ENCODE data around the gene XYLT1. TPM values are rescaled to one million over a fixed set of nuclear protein-coding genes. Genes with fewer than 3 reads are reported as not detected.

XYLT1 gene
- total RNA-seq, 1 experiment from 2014 or later: 25.0 TPM

GRCh38 chr16:17076092-17076754 is 394.5 kb downstream of the XYLT1 start:
- DNase-seq (ENCODE audit: low spot score) (no peak), ATAC-seq (no peak)
- H3K27ac Mint-ChIP-seq: no peak overlapping the region
- H3K9me3 Mint-ChIP-seq: peaks cover 12% of the 10 kb centered on the region
- H3K36me3 Mint-ChIP-seq: peaks cover 7% of the 10 kb centered on the region
- peaks cover 6% of the 10 kb centered on the region for H3K27me3 Mint-ChIP-seq (ENCODE audit: low read depth)
- H3K4me3 Mint-ChIP-seq: no peak overlapping the region
- TF ChIP-seq PRRX2 (CRISPR knock-in tag; IDR thresholded peaks at IDR 0.05) (no peak), ETV6 (CRISPR knock-in tag; IDR thresholded peaks at IDR 0.05) (no peak), CBFB (CRISPR knock-in tag; IDR thresholded peaks at IDR 0.05; ENCODE audit: low read depth) (no peak), CREM (CRISPR knock-in tag; IDR thresholded peaks at IDR 0.05) (no peak), ZNF121 (CRISPR knock-in tag; IDR thresholded peaks at IDR 0.05) (no peak), ZNF219 (CRISPR knock-in tag; IDR thresholded peaks at IDR 0.05; ENCODE audit: borderline replicate concordance) (no peak), FOXK1 (CRISPR knock-in tag; IDR thresholded peaks at IDR 0.05) (no peak), GRHL2 (CRISPR knock-in tag; IDR thresholded peaks at IDR 0.05; ENCODE audit: insufficient replicate concordance, severe bottlenecking) (no peak), SMAD4 (CRISPR knock-in tag; IDR thresholded peaks at IDR 0.05) (no peak), ATF3 (CRISPR knock-in tag; conservative IDR thresholded peaks at IDR 0.05) (no peak), USF2 (CRISPR knock-in tag; IDR thresholded peaks at IDR 0.05) (no peak), ZNF263 (CRISPR knock-in tag; IDR thresholded peaks at IDR 0.05; ENCODE audit: low read depth) (no peak), TP53 (CRISPR knock-in tag; IDR thresholded peaks at IDR 0.05) (no peak), MAX (CRISPR knock-in tag; IDR thresholded peaks at IDR 0.05) (no peak), ATF1 (CRISPR knock-in tag; IDR thresholded peaks at IDR 0.05) (no peak)
- peaks cover 36% of the 10 kb centered on the region for H3K4me1 Mint-ChIP-seq
- POLR2A ChIA-PET: no interaction called here
- CTCF ChIA-PET: no interaction called here

GRCh38 chr16:17072104-17072503 is 398.7 kb downstream of the XYLT1 start:
- CTCF ChIA-PET: no interaction called here
- H3K27me3 Mint-ChIP-seq (ENCODE audit: low read depth): no peaks in the 10 kb centered on the region; the same call in 1 of the 2 replicates
- DNase-seq (ENCODE audit: low spot score) (no peak), ATAC-seq (no peak)
- H3K4me1 Mint-ChIP-seq: peaks cover 30% of the 10 kb centered on the region
- peaks cover 3% of the 10 kb centered on the region; the same call in 1 of the 2 replicates for H3K9me3 Mint-ChIP-seq
- H3K27ac Mint-ChIP-seq: peak overlapping the region; percentile 68; the same call in 1 of the 2 replicates
- no peak for TF ChIP-seq GABPB1 (CRISPR knock-in tag; IDR thresholded peaks at IDR 0.05)
- no peak for TF ChIP-seq E2F1 (CRISPR knock-in tag; IDR thresholded peaks at IDR 0.05)
- TF ChIP-seq ZMAT4 (CRISPR knock-in tag; IDR thresholded peaks at IDR 0.05): no peak
- H3K4me3 Mint-ChIP-seq: no peak overlapping the region
- H3K36me3 Mint-ChIP-seq: no peaks in the 10 kb centered on the region
- POLR2A ChIA-PET: no interaction called here

- DNase-seq (ENCODE audit: low spot score) (peak; percentile 27), ATAC-seq (no peak; the same call in 1 of the 2 replicates)
- Mint-ChIP-seq H3K4me1 (peaks cover 27% of the 10 kb centered on the region), H3K4me3 (peak overlapping the region; percentile 45), H3K27ac (no peak overlapping the region), H3K36me3 (no peaks in the 10 kb centered on the region), H3K9me3 (peaks cover 3% of the 10 kb centered on the region; the same call in 1 of the 2 replicates), H3K27me3 (ENCODE audit: low read depth) (no peaks in the 10 kb centered on the region; the same call in 1 of the 2 replicates)
- TF ChIP-seq E2F1 (CRISPR knock-in tag; IDR thresholded peaks at IDR 0.05) (no peak), ZNF512 (CRISPR knock-in tag; IDR thresholded peaks at IDR 0.05; ENCODE audit: borderline replicate concordance) (peak; percentile 49; the same call in 1 of the 2 replicates)
- ChIA-PET POLR2A (no interaction called here), CTCF (interaction anchor here (0.6 to 1.2 kb wide), 3 partner anchors 89 to 397 kb away, joined by 3 to 5 read pairs (median 3); no protein-coding TSS in a partner anchor)
These were observed 399.7 kb downstream of the XYLT1 start for GRCh38 chr16:17070882-17071592.
